ENCODE results near the gene ZNF566.

- TF ChIP-seq CTCF (IDR thresholded peaks at IDR 0.05) (no peak), POLR2AphosphoS5 (IDR thresholded peaks at IDR 0.05) (no peak), POLR2A (IDR thresholded peaks at IDR 0.05) (no peak)
Observed at GRCh38 chr19:36528921-36529518, 39.7 kb upstream of the ZNF566 start.

Measured in prostate gland (tissue), 2 donors.